Sigmoid colon (tissue), 7 donors: ENCODE data around the gene KATNAL2. TPM values are rescaled to one million over a fixed set of nuclear protein-coding genes. Genes with fewer than 3 reads are reported as not detected.
A peak's percentile ranks its signal among the peaks of the same experiment; 100 is the strongest.
"Not testable (repeated sequence)": the region's sequence is repeated elsewhere in the genome, so short reads cannot be mapped to it uniquely, and the experiment has no call there.

ENCODE experiments used
- DNase-seq: peaks from one replicate; pipeline ENCODE4 v3.0.0-alpha.2; 2019
- H3K27ac ChIP-seq, 4 donors: fragments of 200-600 bp; sonication (generic); one replicate each; pipeline ENCODE4 v1.5.1; 2016 to 2019; ENCODE audit warnings: mild to moderate bottlenecking in 1 of 4
- H3K27me3 ChIP-seq, 3 donors: fragments of 200-600 bp; sonication (generic); one replicate each; pipeline ENCODE4 v1.5.1; 2019; ENCODE audit warnings: mild to moderate bottlenecking in 1 of 3
- H3K36me3 ChIP-seq, 4 donors: fragments of 200-600 bp; sonication (generic); one replicate each; pipeline ENCODE4 v1.5.1; 2016 to 2019
- H3K4me1 ChIP-seq, 4 donors: fragments of 200-600 bp; sonication (generic); one replicate each; pipeline ENCODE4 v1.5.1; 2017 to 2019
- H3K4me3 ChIP-seq, 4 donors: fragments of 200-600 bp; sonication (generic); one replicate each; pipeline ENCODE4 v1.5.1; 2017 to 2019; ENCODE audit warnings: mild to moderate bottlenecking in 2 of 4, moderate library complexity in 1 of 4
- H3K9me3 ChIP-seq, 4 donors: fragments of 200-600 bp in 3 of 4; sonication (generic) in 3 of 4; one replicate each; pipeline versions ENCODE4 v1.5.1 to v1.6.1; 2013 to 2019
- EP300 ChIP-seq, 4 donors: sonication (generic); formaldehyde crosslinking; IDR thresholded peaks; one replicate each; pipeline ENCODE4 v1.6.1; 2017; ENCODE audit warnings: antibody characterized with exemption in 4 of 4
- POLR2A ChIP-seq, 2 donors: fragments of 450-650 bp; IDR thresholded peaks; one replicate each; pipeline ENCODE4 v1.6.1; 2016; ENCODE audit warnings: antibody characterized with exemption in 2 of 2, mild to moderate bottlenecking in 2 of 2, moderate library complexity in 2 of 2
- POLR2AphosphoS5 ChIP-seq, 4 donors: sonication (generic); formaldehyde crosslinking; IDR thresholded peaks; one replicate each; pipeline ENCODE4 v1.6.1; 2017; ENCODE audit warnings: antibody characterized with exemption in 4 of 4
- WGBS, 2 donors: extraction: QIAGEN DNeasy Blood & Tissue Kit; methylation state at CpG; one replicate each; pipeline ENCODE4 v1.1.7; 2013; 5-methylcytosine and 5-hydroxymethylcytosine counted together
- intact Hi-C: fragments of 100-400 bp; cut with DNase I; formaldehyde crosslinking; loops from one replicate; pipeline ENCODE4 v1.15.1; 2023
- polyA plus RNA-seq, 3 donors: library from polyadenylated mRNA; stranded (reverse); fragments of 200-250 nt; gene quantifications; one replicate each; pipeline ENCODE4 v1.2.3, GENCODE V29; 2013
- total RNA-seq, 4 donors: library from RNA; depleted of rRNA; stranded (reverse); fragments of >200 nt; gene quantifications; one replicate each; pipeline ENCODE4 v1.1.0, GENCODE V29; 2016
- TF ChIP-seq, protein P1 (sequence below), 4 experiments: fragments of 450-650 bp in 3 of 4; fragments of 200-600 bp in 1 of 4; IDR thresholded peaks; one replicate each; pipeline ENCODE4 v1.5.1; 2016 to 2019; ENCODE audit warnings: antibody characterized with exemption in 4 of 4, mild to moderate bottlenecking in 3 of 4, moderate library complexity in 2 of 4
- donor health status: healthy with polysubstance abuse.
- donor health status: Bipolar disorder and iron deficiency.
- donor health status: healthy.

Gene KATNAL2
- total and polyA plus RNA-seq, 7 donors = 0.60 to 18.8 (median 2.5) TPM

DNA sequence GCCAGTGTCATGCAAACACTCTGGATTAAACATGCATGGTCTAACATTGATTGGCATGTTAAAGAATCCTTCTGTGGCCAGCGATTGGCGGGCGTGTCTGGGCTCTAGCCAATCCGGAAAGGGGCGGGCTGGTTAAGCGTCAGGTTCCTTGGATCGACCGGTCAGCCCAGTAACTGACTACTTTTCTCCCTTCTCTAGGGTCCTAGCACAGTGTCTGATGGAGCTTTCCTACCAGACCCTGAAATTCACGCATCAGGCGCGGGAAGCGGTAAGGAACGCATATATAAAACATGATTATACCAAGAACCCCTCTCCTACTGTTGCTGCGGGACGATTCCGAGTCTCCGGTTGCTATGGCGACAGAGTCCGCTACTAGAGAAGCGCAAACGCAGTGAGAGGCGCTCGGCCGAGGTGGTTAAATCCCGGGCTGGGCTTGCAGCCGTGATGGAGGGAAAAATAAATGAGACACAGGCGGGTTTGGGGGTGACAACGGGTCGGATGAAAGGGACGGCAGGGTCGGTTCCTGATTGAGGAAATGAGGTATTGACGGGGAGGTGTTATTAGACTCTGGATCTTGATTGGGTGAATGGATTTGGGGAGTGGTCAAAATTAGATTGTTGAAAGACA is 29.4 kb downstream of the KATNAL2 start:
- H3K9me3 ChIP-seq = no peaks in the 10 kb centered on the region
- no peaks in the 10 kb centered on the region for H3K36me3 ChIP-seq
- TF ChIP-seq EP300 (IDR thresholded peaks at IDR 0.05) = no peak
- H3K27ac ChIP-seq = no peak overlapping the region
- H3K27me3 ChIP-seq = peaks cover 0 to 17% (median 7%) of the 10 kb centered on the region in 3 donors
- peaks cover 0 to 8% (median 0%) of the 10 kb centered on the region in 4 donors for H3K4me1 ChIP-seq
- intact Hi-C loops = no loop called here
- peak; percentile 81 for DNase-seq
- 1 to 2% methylated on average over 32 of the region's 32 CpGs for WGBS, 2 donors
- H3K4me3 ChIP-seq = peak overlapping the region; percentile 23 to 56 (median 50)

DNA sequence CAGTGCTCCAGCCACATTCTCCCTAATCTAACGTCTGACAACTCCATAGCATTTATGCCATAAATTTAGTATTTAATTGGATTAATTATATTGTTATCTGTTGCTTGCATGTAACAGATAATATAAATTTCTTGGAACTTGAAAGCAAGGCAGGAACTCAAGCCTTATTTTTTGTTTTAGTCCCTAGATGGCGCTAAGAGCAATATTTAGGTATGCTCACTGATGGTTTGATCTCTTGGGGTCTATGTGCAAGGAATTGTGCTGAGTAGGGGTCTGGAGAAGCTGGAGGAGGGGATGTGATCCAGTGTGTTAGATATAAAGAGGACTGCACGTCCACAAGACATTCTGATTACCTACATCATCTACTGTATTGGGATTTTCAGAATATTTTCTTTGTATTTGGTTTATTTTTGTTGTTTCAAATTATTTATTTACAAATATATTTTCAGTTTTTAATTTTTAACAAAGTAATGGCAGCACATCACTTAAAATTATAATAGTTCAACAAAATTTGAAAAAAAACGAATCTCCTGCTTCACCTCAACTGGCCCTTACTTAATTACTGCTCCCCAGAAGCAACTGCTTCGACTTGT is 32.8 kb downstream of the KATNAL2 start:
- intact Hi-C loops = no loop called here
- DNase-seq = no peak
- H3K4me3 ChIP-seq = no peak overlapping the region
- no peak overlapping the region for H3K27ac ChIP-seq
- no peaks in the 10 kb centered on the region for H3K36me3 ChIP-seq
- WGBS, 2 donors = 65 to 66% methylated on average over 5 of the region's 5 CpGs
- TF ChIP-seq EP300 (IDR thresholded peaks at IDR 0.05) (no peak), POLR2A (IDR thresholded peaks at IDR 0.05) (no peak), POLR2AphosphoS5 (IDR thresholded peaks at IDR 0.05) (no peak)
- TF ChIP-seq, protein P1, sequence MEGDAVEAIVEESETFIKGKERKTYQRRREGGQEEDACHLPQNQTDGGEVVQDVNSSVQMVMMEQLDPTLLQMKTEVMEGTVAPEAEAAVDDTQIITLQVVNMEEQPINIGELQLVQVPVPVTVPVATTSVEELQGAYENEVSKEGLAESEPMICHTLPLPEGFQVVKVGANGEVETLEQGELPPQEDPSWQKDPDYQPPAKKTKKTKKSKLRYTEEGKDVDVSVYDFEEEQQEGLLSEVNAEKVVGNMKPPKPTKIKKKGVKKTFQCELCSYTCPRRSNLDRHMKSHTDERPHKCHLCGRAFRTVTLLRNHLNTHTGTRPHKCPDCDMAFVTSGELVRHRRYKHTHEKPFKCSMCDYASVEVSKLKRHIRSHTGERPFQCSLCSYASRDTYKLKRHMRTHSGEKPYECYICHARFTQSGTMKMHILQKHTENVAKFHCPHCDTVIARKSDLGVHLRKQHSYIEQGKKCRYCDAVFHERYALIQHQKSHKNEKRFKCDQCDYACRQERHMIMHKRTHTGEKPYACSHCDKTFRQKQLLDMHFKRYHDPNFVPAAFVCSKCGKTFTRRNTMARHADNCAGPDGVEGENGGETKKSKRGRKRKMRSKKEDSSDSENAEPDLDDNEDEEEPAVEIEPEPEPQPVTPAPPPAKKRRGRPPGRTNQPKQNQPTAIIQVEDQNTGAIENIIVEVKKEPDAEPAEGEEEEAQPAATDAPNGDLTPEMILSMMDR (IDR thresholded peaks at IDR 0.05) = no peak
- no peaks in the 10 kb centered on the region for H3K9me3 ChIP-seq
- H3K4me1 ChIP-seq = peaks cover 0 to 8% (median 0%) of the 10 kb centered on the region in 4 donors
- H3K27me3 ChIP-seq = peaks cover 0 to 17% (median 7%) of the 10 kb centered on the region in 3 donors

DNA sequence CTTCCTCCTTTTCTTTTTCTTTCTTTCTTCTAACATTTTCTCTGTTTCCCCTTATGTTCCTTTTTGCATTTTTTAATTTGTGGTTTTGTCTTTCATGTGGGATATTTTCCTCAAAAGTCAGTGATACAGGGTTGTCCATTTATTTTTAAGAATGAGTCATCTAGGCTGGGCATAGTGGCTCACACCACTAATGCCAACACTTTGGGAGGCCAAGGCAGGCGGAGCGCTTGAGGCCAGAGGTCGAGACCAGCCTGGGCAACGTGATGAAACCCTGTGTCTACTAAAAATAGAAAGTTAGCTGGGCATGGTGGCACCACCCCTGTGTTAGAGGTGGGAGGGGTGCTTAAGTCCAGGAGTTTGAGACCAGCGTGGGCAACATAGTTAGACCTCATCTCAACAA is 35.8 kb downstream of the KATNAL2 start:
- WGBS, 2 donors = 59 to 62% methylated on average over 5 of the region's 5 CpGs
- intact Hi-C loops = no loop called here
- no peaks in the 10 kb centered on the region for H3K4me1 ChIP-seq
- H3K9me3 ChIP-seq = no peaks in the 10 kb centered on the region
- no peak for DNase-seq
- TF ChIP-seq, protein P1 (IDR thresholded peaks at IDR 0.05) = no peak
- TF ChIP-seq EP300 (IDR thresholded peaks at IDR 0.05) = no peak
- TF ChIP-seq POLR2A (IDR thresholded peaks at IDR 0.05) = no peak
- TF ChIP-seq POLR2AphosphoS5 (IDR thresholded peaks at IDR 0.05) = no peak
- no peak overlapping the region for H3K4me3 ChIP-seq
- H3K27me3 ChIP-seq = peaks cover 0 to 10% (median 7%) of the 10 kb centered on the region in 3 donors
- H3K36me3 ChIP-seq = no peaks in the 10 kb centered on the region
- H3K27ac ChIP-seq = no peak overlapping the region

DNA sequence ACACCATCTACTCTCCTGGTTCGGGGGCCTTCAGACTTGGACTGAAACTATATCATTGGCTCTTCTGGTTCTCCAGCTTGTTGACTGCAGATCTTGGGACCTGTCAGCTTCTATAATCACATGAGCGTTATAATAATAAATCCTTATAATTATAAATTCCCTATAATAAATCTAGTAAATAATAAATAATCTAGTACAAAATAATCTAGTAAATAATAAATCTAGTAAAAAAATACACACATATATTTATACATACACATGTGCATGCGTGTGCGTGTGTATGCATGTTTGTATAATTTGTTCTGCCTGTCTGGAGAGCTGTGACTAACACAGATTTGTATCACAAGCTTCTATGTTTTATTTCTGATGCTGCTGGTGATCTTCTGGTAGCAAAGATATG is 40.8 kb downstream of the KATNAL2 start:
- no peaks in the 10 kb centered on the region for H3K9me3 ChIP-seq
- WGBS, 2 donors = 85 to 89% methylated on average over 4 of the region's 4 CpGs
- no peak for DNase-seq
- H3K27me3 ChIP-seq = no peaks in the 10 kb centered on the region
- H3K27ac ChIP-seq = no peak overlapping the region
- TF ChIP-seq, protein P1 (IDR thresholded peaks at IDR 0.05) = no peak
- no peak for TF ChIP-seq POLR2A (IDR thresholded peaks at IDR 0.05)
- no peaks in the 10 kb centered on the region for H3K4me1 ChIP-seq
- no peak overlapping the region for H3K4me3 ChIP-seq
- H3K36me3 ChIP-seq = no peaks in the 10 kb centered on the region
- intact Hi-C loops = no loop called here

DNA sequence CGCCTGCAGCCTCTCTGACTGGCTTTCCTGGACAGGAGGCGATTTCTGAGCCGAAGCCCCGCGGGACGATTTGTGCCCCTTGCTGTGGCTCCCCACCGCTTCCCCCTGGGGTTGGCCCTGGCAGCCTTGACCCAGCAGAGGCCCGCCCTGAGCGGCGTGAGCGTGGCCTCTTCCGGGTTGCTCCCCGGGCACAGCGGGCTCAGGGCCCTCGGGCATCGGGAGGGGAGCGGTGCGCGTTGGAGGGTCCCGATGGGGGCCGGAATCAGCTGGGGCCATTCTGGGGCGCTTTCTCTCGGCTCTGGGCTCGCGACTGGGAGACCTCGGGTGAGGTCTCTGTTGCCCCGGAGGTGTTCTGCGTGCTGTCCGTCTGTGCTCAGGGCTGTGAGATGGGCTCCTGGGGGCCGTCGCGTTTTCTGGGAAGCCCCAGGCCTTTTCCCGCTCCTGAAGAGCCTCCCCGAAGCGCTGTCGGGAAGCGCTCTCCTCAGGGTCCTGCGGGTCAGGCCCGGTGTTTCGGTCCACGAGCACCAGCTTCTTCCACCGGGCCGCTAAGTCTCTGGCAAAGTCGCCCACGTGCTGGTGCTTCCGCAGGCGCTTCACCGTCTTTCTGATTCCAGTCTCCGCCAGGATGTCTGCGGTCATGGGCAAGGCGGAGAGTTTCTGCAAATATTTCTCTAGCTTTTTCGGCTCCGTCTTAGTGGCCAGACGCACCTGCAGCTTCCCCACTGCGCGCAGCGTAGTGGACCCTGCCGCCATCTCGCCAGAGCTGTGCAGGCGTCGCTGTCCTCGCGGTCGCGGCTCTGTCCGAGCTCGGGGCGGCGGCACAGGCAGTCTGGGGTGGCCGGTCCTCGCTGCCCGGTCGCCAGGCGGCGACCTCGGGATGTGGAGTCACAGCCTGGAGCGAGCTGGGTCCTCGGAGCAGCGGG is 46.5 kb downstream of the KATNAL2 start:
- H3K4me3 ChIP-seq, DNase-seq, H3K27me3 ChIP-seq, intact Hi-C loops, H3K27ac ChIP-seq, H3K9me3 ChIP-seq, H3K4me1 ChIP-seq, H3K36me3 ChIP-seq: not testable (repeated sequence)
- no CpG with 5 or more reads among the region's 79 CpGs for WGBS, 2 donors

DNA sequence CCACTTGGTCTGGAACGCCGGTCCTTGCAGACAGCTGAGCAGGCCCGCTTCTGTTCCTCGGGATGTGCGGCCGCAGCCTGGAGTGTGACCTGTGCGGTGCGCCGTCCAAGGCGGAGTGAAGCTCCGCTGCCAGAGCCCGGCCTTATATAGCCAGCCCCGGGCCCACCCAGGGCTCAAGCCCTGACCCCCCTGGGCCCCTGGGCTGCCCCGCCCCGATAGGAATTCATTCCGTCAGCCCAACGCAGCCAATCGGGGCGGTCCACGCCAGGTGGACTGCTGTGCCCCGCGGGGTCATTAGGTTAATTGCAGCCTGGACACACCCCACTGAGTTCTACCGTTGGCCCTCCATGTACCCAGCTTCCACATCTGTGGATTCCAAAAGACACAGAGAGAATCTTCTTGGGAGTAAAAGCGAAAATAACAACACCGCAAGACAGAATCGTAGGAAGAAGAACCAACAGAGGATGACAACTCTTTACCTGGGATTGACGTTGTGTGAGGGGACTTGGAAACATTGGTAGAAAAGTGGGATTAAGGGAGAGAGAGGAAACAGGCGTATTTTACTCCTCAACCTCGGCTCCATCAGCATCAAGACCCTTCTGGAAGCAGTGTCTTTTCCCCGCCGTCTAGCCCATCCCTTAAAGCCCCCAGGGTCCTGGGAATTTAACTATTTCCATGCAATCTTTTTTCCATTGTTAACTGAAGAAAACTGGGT is 47.3 kb downstream of the KATNAL2 start:
- WGBS, 2 donors = 75 to 95% methylated on average over 4 to 8 of the region's 31 CpGs
- intact Hi-C loops, H3K27ac ChIP-seq, H3K36me3 ChIP-seq, H3K27me3 ChIP-seq, H3K9me3 ChIP-seq, H3K4me1 ChIP-seq, H3K4me3 ChIP-seq, DNase-seq: not testable (repeated sequence)

DNA sequence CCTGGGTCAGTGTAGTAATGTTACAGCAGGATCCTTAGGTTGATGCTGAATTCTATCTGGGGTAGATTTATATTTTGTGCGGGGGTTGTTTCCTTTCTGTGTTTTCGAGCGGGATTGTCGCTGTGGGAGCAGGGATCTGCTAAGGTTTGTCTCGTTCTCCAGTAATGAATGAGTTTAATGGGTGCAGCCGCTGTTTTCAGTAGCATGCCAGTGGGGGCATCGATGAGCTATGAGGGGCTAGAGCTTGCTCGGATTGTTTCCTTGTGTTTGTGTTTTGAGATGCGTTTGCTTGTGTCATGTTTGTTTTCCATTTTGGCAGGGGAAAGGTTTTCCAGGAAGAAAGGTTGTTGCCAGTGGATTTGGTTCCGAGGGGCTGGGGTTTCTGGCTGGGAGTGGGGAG is 48.9 kb downstream of the KATNAL2 start:
- H3K36me3 ChIP-seq, H3K4me1 ChIP-seq, H3K27ac ChIP-seq, intact Hi-C loops, DNase-seq, H3K27me3 ChIP-seq, H3K9me3 ChIP-seq, H3K4me3 ChIP-seq: not testable (repeated sequence)
- no CpG with 5 or more reads among the region's 10 CpGs for WGBS, 2 donors

DNA sequence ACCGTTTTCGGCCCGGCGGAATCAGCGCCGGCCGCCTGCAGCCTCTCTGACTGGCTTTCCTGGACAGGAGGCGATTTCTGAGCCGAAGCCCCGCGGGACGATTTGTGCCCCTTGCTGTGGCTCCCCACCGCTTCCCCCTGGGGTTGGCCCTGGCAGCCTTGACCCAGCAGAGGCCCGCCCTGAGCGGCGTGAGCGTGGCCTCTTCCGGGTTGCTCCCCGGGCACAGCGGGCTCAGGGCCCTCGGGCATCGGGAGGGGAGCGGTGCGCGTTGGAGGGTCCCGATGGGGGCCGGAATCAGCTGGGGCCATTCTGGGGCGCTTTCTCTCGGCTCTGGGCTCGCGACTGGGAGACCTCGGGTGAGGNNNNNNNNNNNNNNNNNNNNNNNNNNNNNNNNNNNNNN is 52.1 kb downstream of the KATNAL2 start:
- H3K9me3 ChIP-seq, H3K36me3 ChIP-seq, H3K27me3 ChIP-seq, H3K27ac ChIP-seq, H3K4me1 ChIP-seq, DNase-seq, H3K4me3 ChIP-seq, intact Hi-C loops: not testable (repeated sequence)
- no CpG with 5 or more reads among the region's 32 CpGs for WGBS, 2 donors
